Right lobe of liver (tissue), 6 donors: Measurements from ENCODE around the gene LYZL2. TPM values are rescaled to one million over a fixed set of nuclear protein-coding genes. Genes with fewer than 3 reads are reported as not detected.
A peak's percentile ranks its signal among the peaks of the same experiment; 100 is the strongest.
"Not testable (repeated sequence)": the region's sequence is repeated elsewhere in the genome, so short reads cannot be mapped to it uniquely, and the experiment has no call there.

Source experiments
- ATAC-seq, 4 donors: fragments of 200-7000 bp; cut with Tn5 transposase; one replicate each; pipeline ENCODE4 v1.9.1; 2020; ENCODE audit warnings: mild to moderate bottlenecking in 4 of 4, moderate library complexity in 4 of 4
- DNase-seq, 3 donors: peaks; one replicate each; pipeline ENCODE4 v3.0.0-alpha.2; 2020
- H3K27ac ChIP-seq, 3 donors: fragments of 200-600 bp; one replicate each; pipeline ENCODE4 v1.8.0; 2022
- H3K27me3 ChIP-seq, 2 donors: fragments of 200-600 bp; one replicate each; pipeline ENCODE4 v1.8.0; 2022
- H3K36me3 ChIP-seq, 4 donors: fragments of 200-600 bp; sonication (generic) in 1 of 4; one replicate each; pipeline versions ENCODE4 v1.5.1 to v1.8.0; 2017 to 2022; ENCODE audit warnings: control low read depth in 1 of 4
- H3K4me1 ChIP-seq, 4 donors: fragments of 200-600 bp; sonication (generic) in 1 of 4; one replicate each; pipeline versions ENCODE4 v1.5.1 to v1.8.0; 2017 to 2022; ENCODE audit warnings: control low read depth in 1 of 4
- H3K4me3 ChIP-seq, 3 donors: fragments of 200-600 bp; one replicate each; pipeline ENCODE4 v1.8.0; 2022
- H3K9me3 ChIP-seq, 4 donors: fragments of 200-600 bp; sonication (generic) in 1 of 4; one replicate each; pipeline versions ENCODE4 v1.5.1 to v1.8.0; 2017 to 2022; ENCODE audit warnings: control low read depth in 1 of 4
- POLR2A ChIP-seq: fragments of 450-650 bp; IDR thresholded peaks from one replicate; pipeline ENCODE4 v1.6.1; 2017; ENCODE audit warnings: antibody characterized with exemption, mild to moderate bottlenecking
- WGBS: methylation state at CpG from one replicate; pipeline ENCODE4 v1.1.6; 2018; ENCODE audit warnings: low coverage, low lambda C conversion rate; ENCODE audit not compliant: insufficient coverage; ENCODE audit errors: missing lambda C conversion rate; 5-methylcytosine and 5-hydroxymethylcytosine counted together
- intact Hi-C, 2 donors: fragments of 100-400 bp; cut with DNase I; formaldehyde crosslinking; loops; one replicate each; pipeline versions ENCODE4 v1.11.2 to v1.14.1; 2022
- total RNA-seq, 6 experiments: library from RNA; depleted of rRNA in 2 of 6; stranded (reverse); fragments of >200 nt in 2 of 6; fragmentation: NEBNext Ultra II Directional in 3 of 6; extraction: Animal tissue kit (Norgen Biotek cat#: 25700) in 3 of 6; gene quantifications; one replicate each; pipeline versions ENCODE4 v1.1.0 to v1.2.4, GENCODE V29; 2016 to 2023
- TF ChIP-seq, protein P1 (sequence below), 4 donors: fragments of 200-600 bp in 3 of 4; fragments of 450-650 bp in 1 of 4; IDR thresholded peaks; one replicate each; pipeline versions ENCODE4 v1.5.1 to v1.8.0; 2016 to 2022; ENCODE audit warnings: antibody characterized with exemption in 4 of 4, mild to moderate bottlenecking in 2 of 4
- donor health status: DM: no; HTN: yes; CAD: no.
- donor health status: DM: no; HTN: no; CAD: no.
- donor health status: DM: no; HTN: no; CAD: no.
- donor health status: DM: no; HTN: yes; CAD: no.
- donor health status: DM: no; HTN: yes; CAD: no.

The LYZL2 gene
- total RNA-seq, 6 experiments from 2014 or later = not detected

DNA sequence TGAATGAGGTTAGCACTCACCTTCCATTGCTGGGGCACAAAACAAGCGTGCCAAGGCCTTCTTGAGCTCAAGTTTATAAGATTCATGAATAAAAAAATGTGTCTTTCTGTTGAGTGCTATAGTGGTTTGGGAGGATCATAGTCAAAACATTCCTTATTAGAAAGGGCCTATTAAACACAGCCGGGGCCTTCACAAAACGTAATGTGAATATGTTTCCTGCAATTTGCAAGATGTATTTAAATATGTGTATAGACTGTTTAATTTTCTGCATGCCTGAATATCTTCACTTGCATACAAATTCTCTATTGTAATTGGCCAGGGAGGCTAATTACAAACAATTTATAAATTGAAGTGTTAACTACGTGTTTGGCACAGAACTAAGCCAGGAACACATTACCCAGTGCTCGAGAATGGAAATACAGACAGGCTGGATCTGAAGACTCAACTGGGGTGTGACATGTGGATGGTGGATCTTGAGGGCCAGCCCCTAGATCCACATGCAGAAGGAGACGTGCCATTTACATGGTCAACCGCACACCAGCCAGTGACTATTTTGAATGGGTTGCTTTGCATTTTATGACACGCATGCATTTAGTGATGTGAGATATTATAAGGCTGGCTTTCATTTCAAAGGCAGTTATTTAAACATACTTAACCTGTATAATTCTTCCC is 31.3 kb downstream of the LYZL2 start:
- Histone ChIP-seq H3K36me3 (no peaks in the 10 kb centered on the region), H3K4me1 (peaks cover 0 to 18% (median 2%) of the 10 kb centered on the region in 4 donors), H3K9me3 (no peaks in the 10 kb centered on the region), H3K27ac (no peak overlapping the region), H3K4me3 (no peak overlapping the region), H3K27me3 (no peaks in the 10 kb centered on the region)
- intact Hi-C loops = no loop called here
- no peak for DNase-seq
- no peak for ATAC-seq
- 92% methylated on average over 7 of the region's 8 CpGs for WGBS
- TF ChIP-seq, protein P1, sequence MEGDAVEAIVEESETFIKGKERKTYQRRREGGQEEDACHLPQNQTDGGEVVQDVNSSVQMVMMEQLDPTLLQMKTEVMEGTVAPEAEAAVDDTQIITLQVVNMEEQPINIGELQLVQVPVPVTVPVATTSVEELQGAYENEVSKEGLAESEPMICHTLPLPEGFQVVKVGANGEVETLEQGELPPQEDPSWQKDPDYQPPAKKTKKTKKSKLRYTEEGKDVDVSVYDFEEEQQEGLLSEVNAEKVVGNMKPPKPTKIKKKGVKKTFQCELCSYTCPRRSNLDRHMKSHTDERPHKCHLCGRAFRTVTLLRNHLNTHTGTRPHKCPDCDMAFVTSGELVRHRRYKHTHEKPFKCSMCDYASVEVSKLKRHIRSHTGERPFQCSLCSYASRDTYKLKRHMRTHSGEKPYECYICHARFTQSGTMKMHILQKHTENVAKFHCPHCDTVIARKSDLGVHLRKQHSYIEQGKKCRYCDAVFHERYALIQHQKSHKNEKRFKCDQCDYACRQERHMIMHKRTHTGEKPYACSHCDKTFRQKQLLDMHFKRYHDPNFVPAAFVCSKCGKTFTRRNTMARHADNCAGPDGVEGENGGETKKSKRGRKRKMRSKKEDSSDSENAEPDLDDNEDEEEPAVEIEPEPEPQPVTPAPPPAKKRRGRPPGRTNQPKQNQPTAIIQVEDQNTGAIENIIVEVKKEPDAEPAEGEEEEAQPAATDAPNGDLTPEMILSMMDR (IDR thresholded peaks at IDR 0.05) = no peak
- TF ChIP-seq POLR2A = no peak

DNA sequence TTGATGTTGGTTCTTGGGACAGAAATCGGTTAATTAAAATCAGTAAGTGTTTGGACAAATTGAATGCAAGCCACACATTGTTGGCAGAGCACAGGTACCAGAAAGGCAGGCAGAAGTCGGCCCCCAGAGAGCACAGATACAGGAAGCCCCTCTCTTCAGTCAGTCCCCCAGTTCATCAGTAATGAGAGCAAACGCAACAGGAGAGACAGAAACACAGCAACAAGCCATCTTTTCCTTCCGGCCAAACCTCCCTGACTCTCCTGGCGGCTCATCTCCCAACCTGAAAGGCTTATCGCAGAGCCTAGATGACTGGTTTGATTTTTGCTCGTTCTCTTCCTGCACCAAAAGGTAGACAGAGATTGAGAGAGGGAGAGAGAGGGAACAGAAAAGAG is 32.1 kb downstream of the LYZL2 start:
- H3K36me3 ChIP-seq, H3K27ac ChIP-seq, H3K4me3 ChIP-seq, H3K27me3 ChIP-seq, intact Hi-C loops, DNase-seq, H3K9me3 ChIP-seq, ATAC-seq: not testable (repeated sequence)
- WGBS = 81% methylated on average over 6 of the region's 7 CpGs
- H3K4me1 ChIP-seq = peaks cover 0 to 12% (median 0%) of the 10 kb centered on the region in 4 donors

DNA sequence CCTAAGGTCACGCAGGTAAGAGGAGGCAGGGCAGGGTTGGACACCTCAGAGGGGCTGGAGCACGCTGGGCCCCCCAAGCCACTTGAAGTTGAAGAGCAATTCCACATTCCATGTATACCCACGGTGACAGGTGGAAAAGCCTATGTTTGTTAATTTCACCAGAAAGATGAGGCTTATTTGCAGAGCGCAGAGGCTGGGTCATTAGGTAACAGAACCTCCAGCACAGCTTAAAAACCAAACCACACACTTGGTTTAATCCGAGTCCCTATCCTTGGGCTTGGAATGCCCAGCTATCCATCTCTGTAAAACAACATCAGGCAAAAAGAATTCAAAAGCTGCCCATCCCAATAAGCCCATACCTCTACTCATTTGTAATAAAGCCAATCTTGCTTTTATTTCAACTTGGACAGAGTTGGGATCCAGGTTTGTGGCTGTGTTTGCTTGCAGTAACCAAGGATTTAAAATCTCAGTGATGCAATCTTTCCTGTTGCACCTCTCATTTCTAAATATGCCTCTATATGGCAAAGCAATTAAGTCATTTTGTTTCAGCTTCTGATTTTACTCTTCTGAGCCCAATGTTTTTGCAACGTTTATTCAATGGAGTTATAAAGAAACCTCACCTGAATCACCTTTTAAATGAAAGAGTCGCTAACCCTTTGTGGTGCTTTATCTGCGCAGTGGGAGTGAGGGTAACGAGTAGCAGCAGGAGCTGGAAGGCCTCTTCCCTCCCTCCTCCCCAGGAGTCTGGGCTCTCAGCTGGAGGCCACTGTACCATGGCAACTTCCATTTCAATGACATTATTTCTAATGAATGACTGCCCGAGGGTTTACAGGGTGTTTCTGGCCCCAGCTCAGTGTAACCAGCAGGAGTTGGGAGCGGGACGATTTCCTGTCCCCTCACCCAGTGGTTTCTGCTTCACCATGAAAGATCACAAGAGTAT is 32.8 kb downstream of the LYZL2 start:
- H3K4me3 ChIP-seq, DNase-seq, H3K9me3 ChIP-seq, H3K27me3 ChIP-seq, H3K36me3 ChIP-seq, intact Hi-C loops: not testable (repeated sequence)
- Histone ChIP-seq H3K27ac (peak overlapping the region in 1 of 3 donors; percentile 21), H3K4me1 (peaks cover 0 to 10% (median 0%) of the 10 kb centered on the region in 4 donors)
- ATAC-seq = peak; percentile 49 to 77 (median 60)
- 56% methylated on average over 11 of the region's 12 CpGs for WGBS

DNA sequence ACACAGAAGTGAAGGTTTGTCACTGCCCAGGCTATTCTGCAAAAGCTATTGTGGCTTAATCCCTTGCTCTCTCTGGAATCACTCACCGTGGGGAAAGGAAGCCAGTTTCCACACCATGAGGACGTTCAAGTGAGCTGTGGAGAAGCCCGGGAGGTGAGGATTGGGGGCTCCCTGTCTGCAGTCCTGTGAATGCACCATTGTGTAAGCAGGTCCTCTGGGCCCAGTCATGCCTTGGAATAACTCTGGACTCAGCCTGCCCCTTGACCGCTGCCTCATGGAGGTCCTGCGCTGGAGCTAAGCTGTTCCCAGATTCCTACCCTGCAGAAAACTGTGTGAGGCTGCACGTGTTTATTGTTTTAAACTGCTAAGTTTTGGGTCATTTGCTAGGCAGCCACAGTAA is 33.5 kb downstream of the LYZL2 start:
- Histone ChIP-seq H3K36me3 (no peaks in the 10 kb centered on the region), H3K27ac (peak overlapping the region in 1 of 3 donors; percentile 21), H3K27me3 (no peaks in the 10 kb centered on the region), H3K4me3 (no peak overlapping the region), H3K9me3 (no peaks in the 10 kb centered on the region), H3K4me1 (peaks cover 0 to 10% (median 0%) of the 10 kb centered on the region in 4 donors)
- intact Hi-C loops = no loop called here
- ATAC-seq (no peak), DNase-seq (no peak)
- WGBS = 79% methylated on average over 5 of the region's 6 CpGs
- no peak for TF ChIP-seq POLR2A
- TF ChIP-seq, protein P1 (IDR thresholded peaks at IDR 0.05) = no peak

DNA sequence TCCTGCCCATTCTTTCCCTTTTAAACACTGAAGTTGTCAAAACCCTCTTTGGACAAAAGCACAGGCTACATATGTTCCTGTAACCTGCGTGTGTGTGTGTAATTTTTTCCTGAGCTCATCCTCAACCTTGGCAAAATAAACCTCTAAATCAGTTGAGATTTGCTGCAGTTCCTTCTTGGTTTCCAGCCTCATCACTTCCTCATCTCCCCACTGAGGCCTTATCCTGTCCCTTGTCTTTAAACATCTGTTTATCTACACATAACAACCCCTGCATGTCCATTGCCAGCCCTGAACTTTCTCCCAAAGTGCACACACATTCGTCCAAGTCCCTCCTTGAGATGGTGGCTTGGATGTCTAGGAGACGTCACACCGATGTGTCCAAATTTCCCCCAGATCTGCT is 35.5 kb downstream of the LYZL2 start:
- ATAC-seq = no peak
- WGBS = 52% methylated on average over 4 of the region's 4 CpGs
- H3K36me3 ChIP-seq = no peaks in the 10 kb centered on the region
- DNase-seq = no peak
- TF ChIP-seq, protein P1 (IDR thresholded peaks at IDR 0.05) = no peak
- no peaks in the 10 kb centered on the region for H3K9me3 ChIP-seq
- H3K4me1 ChIP-seq = peaks cover 0 to 10% (median 0%) of the 10 kb centered on the region in 4 donors
- intact Hi-C loops = loop anchor here (5.0 kb wide), 2 partner anchors 182 to 197 kb away; no protein-coding TSS in a partner anchor
- H3K4me3 ChIP-seq = no peak overlapping the region
- H3K27ac ChIP-seq = no peak overlapping the region
- no peaks in the 10 kb centered on the region for H3K27me3 ChIP-seq

DNA sequence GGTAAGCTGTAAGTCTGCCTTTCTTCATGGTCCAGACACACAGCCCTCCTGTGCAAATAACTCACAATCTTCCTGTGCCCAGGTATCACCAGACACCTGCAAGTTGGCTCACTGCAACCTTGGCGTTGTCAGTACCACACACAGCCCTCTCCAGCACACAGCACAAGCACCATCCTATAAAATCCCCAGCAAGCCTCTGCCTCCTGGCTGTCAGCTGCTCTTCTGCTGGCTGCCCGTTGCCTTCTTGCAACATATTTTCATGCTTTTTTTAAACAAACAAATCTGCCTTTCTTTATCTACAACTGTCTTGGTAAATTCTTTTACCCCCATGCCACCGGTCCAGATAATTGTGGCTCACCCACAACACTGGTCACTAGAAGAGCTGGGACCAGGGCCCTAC is 36.8 kb downstream of the LYZL2 start:
- H3K27ac ChIP-seq = not testable (repeated sequence)
- 51% methylated on average over 3 of the region's 3 CpGs for WGBS

More for the DNA sequence above, 36.8 kb downstream of the LYZL2 start:
- ATAC-seq = peak in 3 of 4 donors; percentile 49 to 71 (median 54)
- H3K9me3 ChIP-seq, DNase-seq, H3K4me3 ChIP-seq, H3K36me3 ChIP-seq, H3K27me3 ChIP-seq: not testable (repeated sequence)
- intact Hi-C loops = loop anchor here (5.0 kb wide), 2 partner anchors 180 to 195 kb away; no protein-coding TSS in a partner anchor
- H3K4me1 ChIP-seq = peaks cover 0 to 12% (median 0%) of the 10 kb centered on the region in 4 donors
